Kidney (tissue), 14 donors: ENCODE results near the gene ADCY4. TPM values are rescaled to one million over a fixed set of nuclear protein-coding genes. Genes with fewer than 3 reads are reported as not detected.

ENCODE experiments used
- DNase-seq, 5 donors: peaks; one replicate each; pipeline ENCODE4 v3.0.0-alpha.2; 2013 to 2020
- FAIRE-seq: peaks from 2 replicates; lab custom pipeline; 2012; peaks lifted over from hg19 to GRCh38; lab: Jason Lieb, UNC
- H3K27ac ChIP-seq, 2 donors: one replicate each; pipeline ENCODE4 v1.7.0; 2013; ENCODE audit warnings: low read depth in 2 of 2, low read length in 2 of 2, inconsistent platforms in 1 of 2
- H3K27me3 ChIP-seq: one replicate; pipeline ENCODE4 v1.7.1; 2013; ENCODE audit warnings: low read length, inconsistent platforms; ENCODE audit not compliant: control insufficient read depth, insufficient read depth
- H3K36me3 ChIP-seq, 3 donors: one replicate each; pipeline versions ENCODE4 v1.7.0 to v1.7.1; 2013; ENCODE audit warnings: low read length in 3 of 3, control low read depth in 1 of 3, inconsistent platforms in 1 of 3; ENCODE audit not compliant: insufficient read depth in 3 of 3, control insufficient read depth in 2 of 3
- H3K4me1 ChIP-seq, 3 donors: one replicate each; pipeline versions ENCODE4 v1.7.0 to v1.7.1; 2013; ENCODE audit warnings: low read length in 3 of 3, inconsistent platforms in 1 of 3, low read depth in 1 of 3; ENCODE audit not compliant: control insufficient read depth in 2 of 3, insufficient read depth in 2 of 3
- H3K4me3 ChIP-seq, 3 donors: one replicate each; pipeline versions ENCODE4 v1.7.0 to v1.8.1; 2013; ENCODE audit warnings: low read length in 3 of 3, control low read depth in 1 of 3, inconsistent platforms in 1 of 3
- H3K9ac ChIP-seq, 3 donors: one replicate each; pipeline versions ENCODE4 v1.7.0 to v1.7.1; 2013; ENCODE audit warnings: low read length in 3 of 3, control low read depth in 1 of 3, inconsistent platforms in 1 of 3
- H3K9me3 ChIP-seq, 3 donors: one replicate each; pipeline versions ENCODE4 v1.7.0 to v1.7.1; 2013; ENCODE audit warnings: low read length in 3 of 3, control low read depth in 1 of 3, inconsistent platforms in 1 of 3; ENCODE audit not compliant: control insufficient read depth in 2 of 3, insufficient read depth in 1 of 3
- CTCF ChIP-seq: IDR thresholded peaks from 3 replicates; pipeline ENCODE4 v1.5.1; 2012; ENCODE audit warnings: mild to moderate bottlenecking, moderate library complexity, borderline replicate concordance; ENCODE audit not compliant: insufficient read depth; ENCODE audit errors: extremely low read depth
- intact Hi-C: fragments of 100-400 bp; cut with DNase I; formaldehyde crosslinking; loops from one replicate; pipeline ENCODE4 v1.11.1; 2022
- polyA plus RNA-seq: library from polyadenylated mRNA; stranded (reverse); fragments of 350-450 nt; fragmentation: Illumina TruSeq; extraction: RNeasy Lipid Tissue Mini Kit (QIAGEN cat#74804); gene quantifications from one replicate; pipeline ENCODE4 v1.2.3, GENCODE V29; 2014; ENCODE audit warnings: low read depth, low replicate concordance; ENCODE audit not compliant: insufficient read depth
- total RNA-seq: library from RNA; stranded (reverse); fragmentation: NEBNext Ultra II Directional; extraction: Animal tissue kit (Norgen Biotek cat#: 25700); gene quantifications from one replicate; pipeline ENCODE4 v1.2.1, GENCODE V29; 2021
- donor health status: control.
- donor health status: control.
- donor health status: control.
- donor health status: control.
- donor health status: control.
- donor health status: DM: yes; HTN: yes; CAD: no.
- donor health status: Normal renal cell carcinoma (clear cell type).

The ADCY4 gene
- total and polyA plus RNA-seq, 2 donors from 2014 or later: 19.2 to 57.5 TPM

- Histone ChIP-seq H3K4me1 (no peaks in the 10 kb centered on the region), H3K36me3 (peaks cover 0 to 3% (median 3%) of the 10 kb centered on the region in 3 donors), H3K27me3 (no peaks in the 10 kb centered on the region), H3K9ac (no peak overlapping the region), H3K9me3 (no peaks in the 10 kb centered on the region), H3K4me3 (no peak overlapping the region), H3K27ac (no peak overlapping the region)
- intact Hi-C loops: no loop called here
- DNase-seq (no peak), FAIRE-seq (no peak)
- no peak for TF ChIP-seq CTCF
These were observed 50.3 kb downstream of the ADCY4 start for GRCh38 chr14:24284501-24285035.

GRCh38 chr14:24283796-24284460 lies 50.9 kb downstream of the ADCY4 start:
- no peaks in the 10 kb centered on the region for H3K36me3 ChIP-seq
- no peak overlapping the region for H3K9ac ChIP-seq
- TF ChIP-seq CTCF: no peak
- H3K27me3 ChIP-seq: no peaks in the 10 kb centered on the region
- no peak for FAIRE-seq
- H3K27ac ChIP-seq: no peak overlapping the region
- peaks cover 0 to 3% (median 0%) of the 10 kb centered on the region in 3 donors for H3K4me1 ChIP-seq
- intact Hi-C loops: no loop called here
- H3K4me3 ChIP-seq: no peak overlapping the region
- no peak for DNase-seq
- H3K9me3 ChIP-seq: no peaks in the 10 kb centered on the region

GRCh38 chr14:24282736-24283135 lies 52.1 kb downstream of the ADCY4 start:
- intact Hi-C loops: no loop called here
- H3K36me3 ChIP-seq: no peaks in the 10 kb centered on the region
- no peaks in the 10 kb centered on the region for H3K9me3 ChIP-seq
- no peak for FAIRE-seq
- peaks cover 0 to 3% (median 0%) of the 10 kb centered on the region in 3 donors for H3K4me1 ChIP-seq
- H3K9ac ChIP-seq: no peak overlapping the region
- no peak for DNase-seq
- no peak overlapping the region for H3K27ac ChIP-seq
- H3K4me3 ChIP-seq: no peak overlapping the region
- no peak for TF ChIP-seq CTCF
- H3K27me3 ChIP-seq: no peaks in the 10 kb centered on the region
